ENCODE data around the gene CFAP65.
A peak's percentile ranks its signal among the peaks of the same experiment; 100 is the strongest.

The CFAP65 gene

GRCh38 chr2:219041252-219041651 is at the start of gene CFAP65:
Gene CFAP65, minus strand, starts transcription at chr2:219041516. Its CDS starts 2,468 bp downstream, at chr2:219039048.
- peak; percentile 55 for DNase-seq (ENCODE audit: low spot score)

DNA sequence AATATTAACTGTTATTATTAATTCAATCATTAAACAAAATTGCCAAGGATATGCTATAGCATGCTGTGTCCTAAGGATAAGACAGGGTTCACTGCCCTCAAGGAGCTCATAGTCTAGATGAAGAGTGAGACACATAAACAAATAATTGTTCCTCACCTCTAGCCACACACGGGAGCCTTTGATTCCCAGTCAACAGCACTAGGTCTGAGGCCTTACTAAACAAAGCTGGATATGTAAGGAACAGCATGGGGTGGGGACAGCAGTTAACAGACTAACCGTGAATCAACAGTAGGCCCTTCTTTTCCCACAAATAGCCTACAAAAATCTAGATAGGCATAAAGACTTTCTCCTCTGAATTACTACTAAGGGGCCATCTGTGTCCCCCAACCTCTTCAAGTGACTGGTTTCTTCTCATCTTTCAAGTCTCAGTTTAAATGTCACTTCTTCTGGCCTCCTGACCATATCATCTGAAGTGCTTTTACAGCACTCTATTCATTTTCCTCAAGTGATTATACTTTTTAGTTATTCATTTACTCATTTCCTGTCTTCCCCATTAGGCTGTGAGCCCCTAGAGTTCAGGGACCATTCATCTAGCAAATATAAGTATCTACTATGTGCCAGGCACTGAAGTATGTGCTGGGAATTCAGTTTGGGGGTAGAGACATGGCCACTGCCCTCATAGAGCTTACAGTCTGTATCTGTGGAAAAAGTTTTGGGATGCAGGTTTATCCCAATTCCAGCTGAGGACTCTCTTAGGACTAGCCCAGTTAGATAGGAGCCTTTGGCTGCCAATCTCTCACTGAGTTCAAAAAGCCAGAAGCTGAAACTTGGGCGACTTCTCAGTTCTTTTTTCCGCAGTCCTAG is 49.4 kb upstream of the CFAP65 start:
- DNase-seq (ENCODE audit: low spot score): no peak

- no peak for DNase-seq (ENCODE audit: low spot score)
These were observed 48.0 kb upstream of the CFAP65 start for GRCh38 chr2:219089330-219089729.

GRCh38 chr2:219087848-219088247 is 46.5 kb upstream of the CFAP65 start:
- no peak for DNase-seq (ENCODE audit: low spot score)

GRCh38 chr2:219087361-219087760 is 46.0 kb upstream of the CFAP65 start:
- DNase-seq (ENCODE audit: low spot score): no peak

- DNase-seq (ENCODE audit: low spot score): no peak
These were observed 44.9 kb upstream of the CFAP65 start for GRCh38 chr2:219086196-219086595.

- DNase-seq (ENCODE audit: low spot score): no peak
These were observed 43.5 kb upstream of the CFAP65 start for GRCh38 chr2:219084791-219085190.

DNA sequence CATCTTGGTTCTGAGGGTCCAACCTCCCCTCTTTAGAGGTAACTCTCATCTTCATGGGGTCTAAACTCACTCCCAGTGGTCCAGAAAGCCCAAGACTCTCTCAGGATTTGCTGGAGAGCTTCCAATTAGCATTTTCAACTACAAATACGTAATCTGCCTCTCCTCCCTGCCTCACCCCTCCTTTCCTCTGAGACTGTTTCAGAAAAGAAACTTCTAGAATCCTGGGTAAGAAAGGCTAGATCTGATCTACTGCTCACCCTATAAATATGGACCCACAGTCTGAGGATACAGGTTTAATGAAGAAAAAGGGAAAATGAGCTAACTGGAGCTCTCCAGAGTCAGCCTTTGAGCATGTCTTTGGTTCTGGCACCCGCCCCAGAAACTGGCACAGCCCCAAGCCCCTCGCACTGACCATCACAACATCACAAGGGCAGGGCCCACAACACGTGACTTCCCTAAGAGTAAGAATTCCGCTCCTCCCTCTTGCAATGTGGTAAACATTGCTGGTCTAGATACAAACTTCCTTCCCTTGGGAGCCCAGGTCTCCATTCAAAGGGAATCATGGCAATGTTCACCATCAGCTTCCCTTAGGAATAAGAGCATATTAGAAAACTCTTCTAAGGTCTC is 41.1 kb upstream of the CFAP65 start:
- no peak for DNase-seq (ENCODE audit: low spot score)

DNA sequence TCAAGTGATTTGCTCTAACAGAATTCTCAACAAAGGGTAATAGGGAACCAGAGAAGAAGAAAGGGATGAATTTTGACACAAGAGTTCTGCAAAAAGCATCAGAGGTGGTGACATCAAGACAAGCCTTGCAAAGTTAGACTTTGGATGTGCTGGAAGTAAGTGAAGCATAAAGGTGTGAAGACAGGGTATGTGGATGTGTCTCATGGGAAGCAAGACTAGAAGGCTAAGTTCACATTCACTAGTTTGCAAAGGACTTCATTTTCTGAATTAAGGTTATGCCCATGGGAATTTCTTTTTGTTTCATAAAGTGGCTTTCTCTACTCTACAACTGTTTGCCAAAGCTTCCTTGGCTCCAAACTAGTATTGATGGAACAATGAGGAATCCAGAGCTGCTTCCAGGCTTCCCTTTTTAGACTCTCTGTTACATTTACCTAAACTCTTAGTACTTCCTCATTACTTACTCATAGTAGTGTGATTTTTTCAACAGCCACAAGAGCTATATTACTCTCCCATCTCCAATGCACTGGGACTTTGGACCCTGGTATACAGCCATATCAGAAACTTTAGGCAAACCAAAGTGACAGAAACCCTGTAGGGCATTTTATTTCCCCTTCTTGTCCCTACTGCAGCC is 40.5 kb upstream of the CFAP65 start:
- no peak for DNase-seq (ENCODE audit: low spot score)

DNA sequence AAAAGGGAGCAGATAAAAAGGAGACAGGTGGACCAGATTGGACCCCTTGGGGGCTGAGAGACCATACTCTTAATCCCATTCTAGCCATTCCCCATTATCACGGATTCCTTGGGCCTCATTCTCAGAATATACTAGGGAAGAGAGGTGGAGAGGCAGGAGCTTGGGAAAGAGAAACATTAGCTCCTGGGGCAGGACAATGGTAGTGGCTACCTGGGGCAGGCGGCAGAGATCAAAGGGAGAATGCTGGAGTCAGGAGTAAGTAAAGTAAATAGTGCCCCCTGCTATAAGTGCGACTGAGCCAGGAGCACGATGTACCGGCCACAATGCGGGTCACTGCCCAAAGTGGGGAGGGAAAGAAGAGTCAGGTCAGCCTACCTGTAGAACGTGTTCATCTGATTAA is 39.8 kb upstream of the CFAP65 start:
- DNase-seq (ENCODE audit: low spot score): no peak

GRCh38 chr2:219079417-219079816 is 38.1 kb upstream of the CFAP65 start:
- no peak for DNase-seq (ENCODE audit: low spot score)

DNA sequence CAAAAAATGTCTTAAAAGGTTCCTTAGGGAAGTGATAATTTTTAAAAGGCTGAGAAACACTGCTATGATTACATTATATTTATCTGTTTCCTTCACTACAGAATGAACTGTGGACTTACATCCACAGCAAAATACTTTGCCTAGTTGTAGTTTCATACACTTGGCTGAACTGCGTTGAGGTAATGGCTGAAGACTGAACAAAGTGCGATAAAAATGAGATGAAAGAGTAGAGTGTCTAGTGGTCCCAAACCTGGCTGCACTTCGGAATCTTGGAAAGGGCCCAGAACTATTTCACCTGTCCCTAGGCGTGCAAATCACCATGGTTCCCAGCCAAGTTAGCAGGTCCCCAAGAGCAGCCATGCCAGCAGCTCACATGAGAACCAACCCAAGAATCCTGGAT is 37.6 kb upstream of the CFAP65 start:
- DNase-seq (ENCODE audit: low spot score): no peak

GRCh38 chr2:219078126-219078525 is 36.8 kb upstream of the CFAP65 start:
- no peak for DNase-seq (ENCODE audit: low spot score)

GRCh38 chr2:219076253-219076652 is 34.9 kb upstream of the CFAP65 start:
- no peak for DNase-seq (ENCODE audit: low spot score)

DNA sequence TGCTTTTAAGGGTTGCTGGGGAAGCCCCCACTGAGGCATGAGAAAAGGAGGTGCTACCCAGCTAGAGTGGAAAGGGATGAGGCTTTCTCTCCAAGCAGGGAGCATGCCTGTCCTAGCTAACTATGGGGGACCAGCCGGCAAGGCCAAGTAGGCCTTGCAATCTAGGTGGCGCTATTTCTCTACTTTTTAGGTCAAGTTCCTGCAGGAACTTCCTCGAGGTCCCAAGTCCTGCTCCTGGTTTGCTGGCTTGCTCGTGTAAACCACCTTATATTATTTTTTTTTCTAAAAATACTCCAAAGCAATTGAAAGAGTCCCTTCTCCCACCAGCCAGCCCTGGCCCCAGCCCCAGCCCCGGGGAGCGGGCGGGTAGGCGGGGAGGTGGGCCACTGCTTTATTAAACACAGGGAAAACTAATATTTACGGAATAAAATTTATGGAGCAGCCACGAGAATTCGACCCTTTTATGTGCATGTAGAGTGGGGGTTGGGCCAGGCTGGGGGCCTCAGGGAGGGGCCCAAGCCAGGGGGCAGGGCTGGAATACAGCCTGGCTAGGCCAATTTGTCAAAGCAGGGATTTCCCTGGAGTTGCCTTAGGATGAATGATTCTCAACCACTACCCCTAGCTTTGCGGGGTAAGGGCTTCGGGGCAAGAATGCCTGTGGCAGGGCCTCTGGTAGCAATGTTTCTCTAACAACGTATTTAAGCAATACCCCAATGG is 32.3 kb upstream of the CFAP65 start:
- peak; percentile 38 for DNase-seq (ENCODE audit: low spot score)

DNA sequence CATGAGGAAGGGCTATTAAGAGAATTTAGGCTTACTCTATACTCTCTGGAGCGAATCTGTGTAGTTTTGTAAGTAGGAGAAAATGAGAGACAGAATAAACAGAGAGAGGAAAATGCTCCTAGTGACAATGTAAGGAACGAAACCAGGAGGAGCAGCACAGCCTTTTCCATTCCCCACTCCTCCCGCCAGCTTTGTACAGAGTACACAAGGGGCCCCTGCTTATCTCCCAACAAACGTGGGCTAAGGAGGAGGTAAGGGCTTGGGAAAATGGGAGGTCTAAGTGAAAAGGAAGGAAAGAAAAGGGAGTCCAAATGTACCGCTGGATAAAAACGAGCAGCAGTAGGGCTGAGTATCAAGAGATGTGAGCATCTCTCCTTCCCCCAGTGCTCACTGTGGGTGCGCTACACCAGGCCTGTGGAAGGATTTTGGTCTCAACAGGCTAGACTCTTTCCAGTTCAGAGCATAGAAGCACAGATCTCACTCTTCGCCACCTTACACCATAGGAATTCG is 31.5 kb upstream of the CFAP65 start:
- DNase-seq (ENCODE audit: low spot score): no peak

- DNase-seq (ENCODE audit: low spot score): no peak
These were observed 30.0 kb upstream of the CFAP65 start for GRCh38 chr2:219071131-219071816.

DNA sequence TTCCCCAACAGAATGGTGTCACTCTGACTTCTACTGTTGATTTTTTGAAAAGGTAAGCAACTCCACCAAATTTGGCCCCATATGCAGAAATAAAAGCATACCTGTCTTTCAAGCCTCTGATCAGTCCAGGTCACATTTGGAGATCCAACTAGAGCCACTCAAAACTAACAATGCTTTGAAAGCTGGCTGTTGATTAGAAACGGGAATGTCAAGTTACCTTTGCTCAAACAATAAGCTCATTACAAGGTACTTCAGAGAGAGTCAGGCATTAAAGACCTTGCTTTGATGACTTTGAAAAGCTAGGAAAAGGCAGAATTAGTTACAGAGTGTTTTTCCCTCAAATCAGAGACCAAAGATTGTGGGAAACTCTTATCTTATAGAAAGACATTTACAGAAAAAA is 24.2 kb upstream of the CFAP65 start:
- no peak for DNase-seq (ENCODE audit: low spot score)

DNA sequence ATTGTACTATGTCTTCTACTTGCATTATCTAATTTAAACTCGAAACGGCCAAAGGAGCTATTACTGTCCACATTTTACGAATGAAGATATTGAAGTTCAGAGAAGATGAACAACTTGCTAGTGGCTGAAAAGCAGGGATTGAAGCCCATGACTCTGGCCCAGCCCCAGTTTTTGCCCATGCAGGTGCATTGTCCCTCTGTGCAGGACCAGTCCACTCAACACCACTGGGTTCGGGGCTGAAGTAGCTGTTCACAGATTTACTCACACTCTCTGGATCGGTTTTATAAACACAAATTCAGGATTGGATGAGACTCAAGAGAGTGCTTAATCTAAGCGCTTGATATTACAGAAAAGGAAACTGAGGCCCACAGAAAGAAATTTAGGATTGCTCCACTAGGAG is 20.8 kb upstream of the CFAP65 start:
- DNase-seq (ENCODE audit: low spot score): no peak

- no peak for DNase-seq (ENCODE audit: low spot score)
These were observed 19.8 kb upstream of the CFAP65 start, which contains the start of gene IHH for GRCh38 chr2:219060821-219061791. Gene IHH, minus strand, starts transcription at chr2:219060921. Its CDS starts 454 bp downstream, at chr2:219060467.

Measured in globus pallidus (tissue), 1 donor.